Endometrium (tissue), 2 donors: ENCODE data around the gene KIF19.
"Not testable (repeated sequence)": the region's sequence is repeated elsewhere in the genome, so short reads cannot be mapped to it uniquely, and the experiment has no call there.

Experiments used
- FAIRE-seq: peaks from 2 replicates; lab custom pipeline; 2012; peaks lifted over from hg19 to GRCh38; lab: Jason Lieb, UNC
- donor health status: control.
- donor health status: control.

KIF19 gene

GRCh38 chr17:74389937-74390679, 64.1 kb downstream of the KIF19 start:
- no peak for FAIRE-seq

DNA sequence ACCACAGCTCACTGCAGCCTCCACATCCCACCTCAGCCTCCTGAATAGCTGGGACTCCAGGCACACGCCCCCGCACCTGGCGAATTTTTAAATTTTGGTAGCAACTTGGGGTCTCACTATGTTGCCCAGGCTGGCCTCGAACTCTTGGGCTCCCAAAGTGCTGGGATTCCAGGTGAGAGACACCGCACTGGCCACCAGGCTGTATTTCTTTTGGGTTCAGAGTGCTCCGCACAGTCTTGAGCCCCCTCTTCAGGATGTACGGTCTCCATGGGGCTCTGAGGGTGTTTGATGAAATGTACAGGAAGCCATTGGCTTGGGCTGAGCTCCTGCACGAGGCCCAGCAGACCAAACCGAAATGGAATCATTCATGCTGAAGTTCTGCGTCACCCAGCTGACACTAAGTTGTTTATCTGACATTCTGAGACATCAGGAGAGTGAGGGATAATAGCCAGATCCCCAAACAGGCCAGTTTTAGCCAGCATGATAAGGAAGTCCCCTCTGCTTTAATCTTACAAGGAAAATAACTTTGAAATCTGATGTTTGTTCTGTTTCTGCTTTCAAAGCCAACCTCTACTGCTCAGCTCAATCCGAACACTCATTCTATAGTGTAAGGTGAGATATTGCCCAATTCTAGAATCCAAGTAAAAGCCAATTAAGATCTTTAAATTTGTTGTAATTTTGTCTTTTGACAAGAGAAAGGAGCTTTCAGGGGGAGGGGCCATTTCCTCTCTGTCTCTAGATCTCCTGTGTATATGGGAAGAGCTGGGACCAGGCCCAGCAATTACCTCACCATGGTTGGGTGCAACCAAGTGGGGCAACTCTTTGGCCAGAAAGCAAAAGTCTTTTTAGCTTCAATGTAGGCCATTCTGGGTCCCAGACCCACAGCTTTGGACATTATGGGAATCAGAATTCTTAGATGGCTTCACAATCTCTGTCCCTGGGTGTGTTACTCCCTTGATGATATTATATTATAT, 64.9 kb downstream of the KIF19 start:
- no peak for FAIRE-seq

- no peak for FAIRE-seq
Observed at GRCh38 chr17:74391771-74392170, 65.7 kb downstream of the KIF19 start.

DNA sequence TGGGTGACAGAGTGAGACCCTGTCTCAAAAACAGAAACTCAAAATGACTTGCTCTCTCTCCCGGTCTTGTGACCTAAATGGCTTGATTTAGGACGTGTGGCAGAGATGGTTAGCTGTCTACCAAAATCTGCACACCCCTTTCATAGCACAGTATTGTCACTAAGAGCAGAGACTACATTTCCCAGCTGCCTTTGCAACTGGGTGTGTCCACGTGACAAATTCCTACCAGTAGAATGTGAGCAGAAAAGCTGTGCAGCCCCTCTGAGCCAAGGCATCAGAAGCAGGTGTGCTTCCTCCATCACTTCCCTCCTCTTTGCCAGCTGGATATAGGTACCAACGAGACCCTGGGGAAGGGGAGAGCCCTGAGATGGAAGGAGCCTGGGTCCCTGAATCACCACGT, 66.8 kb downstream of the KIF19 start:
- FAIRE-seq, result no peak

DNA sequence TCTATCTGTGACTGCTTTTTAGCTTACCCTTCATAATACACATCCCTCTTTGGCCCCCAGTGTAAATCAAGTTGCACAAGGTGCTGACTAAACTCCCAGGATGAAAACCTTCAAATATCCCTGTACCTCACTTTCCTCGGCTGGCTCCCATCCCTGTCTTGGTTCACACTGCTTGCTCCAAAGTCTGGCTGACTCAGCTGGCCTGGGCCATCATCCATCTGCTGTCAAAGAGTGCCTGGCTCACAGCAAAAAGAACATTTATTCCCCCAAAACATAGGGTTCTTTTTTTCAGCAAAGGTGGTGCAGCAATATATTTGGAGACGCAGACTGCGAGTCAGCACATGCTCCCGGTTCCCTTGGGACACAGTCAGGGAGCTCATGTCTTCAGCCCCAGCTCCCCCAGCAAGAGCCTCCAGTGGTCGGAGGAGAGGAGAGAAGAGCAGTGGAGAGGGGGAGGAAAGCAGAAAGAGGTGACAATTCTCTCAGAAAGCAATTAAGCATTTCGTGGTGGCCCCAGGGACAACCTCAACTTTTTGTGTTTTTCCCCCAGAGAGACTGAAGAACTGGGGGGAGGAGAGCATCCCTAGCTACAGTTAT, 67.4 kb downstream of the KIF19 start:
- no peak for FAIRE-seq

DNA sequence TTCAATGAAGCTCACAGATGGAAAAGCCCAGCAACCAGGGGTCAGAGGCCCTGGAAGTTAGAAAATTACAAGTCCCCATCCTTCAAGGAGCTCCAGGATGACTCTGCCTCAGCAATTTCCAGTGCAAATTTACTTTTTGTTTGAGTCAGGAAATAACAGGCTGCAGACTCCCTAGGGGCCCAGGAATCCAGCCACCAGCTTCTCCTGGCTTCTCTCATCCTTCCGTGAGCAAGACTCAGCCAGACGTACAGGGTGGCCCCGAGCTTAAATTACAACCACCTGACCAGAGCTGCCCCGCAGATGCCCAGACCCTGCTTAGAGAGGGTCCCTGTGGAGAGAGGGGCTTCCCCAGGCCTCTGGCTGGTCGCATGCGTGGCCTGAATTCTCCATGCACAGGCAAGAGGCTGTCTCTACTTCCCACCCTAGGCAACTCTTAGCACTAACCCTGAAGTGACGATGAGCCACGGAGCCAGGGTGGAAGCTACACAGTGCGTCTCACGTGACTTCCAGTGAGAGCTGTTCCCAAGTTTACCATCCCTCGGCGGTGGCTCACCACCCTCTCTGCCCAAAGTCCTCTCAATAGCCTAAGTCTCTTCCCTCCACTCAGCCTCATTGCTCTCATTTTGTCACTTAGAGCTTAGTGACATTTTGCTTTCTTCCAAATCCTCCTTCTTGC, 68.4 kb downstream of the KIF19 start:
- FAIRE-seq, result no peak

DNA sequence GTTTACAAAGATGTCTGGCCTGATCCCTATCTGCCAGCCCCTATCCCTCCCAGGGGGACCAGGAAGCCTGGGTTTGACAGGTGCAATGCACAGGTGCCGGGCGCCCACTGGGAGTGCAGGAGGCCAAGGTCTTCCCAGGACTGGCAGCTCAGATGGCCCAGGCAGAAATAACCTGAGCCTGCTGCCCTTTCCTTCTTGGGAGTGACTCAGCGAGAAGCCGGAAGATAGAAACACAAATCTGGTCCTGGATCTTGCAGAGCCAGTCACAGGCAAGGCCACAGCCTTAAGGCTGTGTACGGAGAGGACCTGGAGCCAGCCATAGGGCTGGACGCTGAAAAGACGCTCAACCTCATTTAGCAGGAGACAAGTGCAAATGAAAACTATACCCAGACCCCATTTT, 69.0 kb downstream of the KIF19 start:
- FAIRE-seq, result no peak

- FAIRE-seq, result no peak
Observed at GRCh38 chr17:74396567-74396966, 70.5 kb downstream of the KIF19 start.

DNA sequence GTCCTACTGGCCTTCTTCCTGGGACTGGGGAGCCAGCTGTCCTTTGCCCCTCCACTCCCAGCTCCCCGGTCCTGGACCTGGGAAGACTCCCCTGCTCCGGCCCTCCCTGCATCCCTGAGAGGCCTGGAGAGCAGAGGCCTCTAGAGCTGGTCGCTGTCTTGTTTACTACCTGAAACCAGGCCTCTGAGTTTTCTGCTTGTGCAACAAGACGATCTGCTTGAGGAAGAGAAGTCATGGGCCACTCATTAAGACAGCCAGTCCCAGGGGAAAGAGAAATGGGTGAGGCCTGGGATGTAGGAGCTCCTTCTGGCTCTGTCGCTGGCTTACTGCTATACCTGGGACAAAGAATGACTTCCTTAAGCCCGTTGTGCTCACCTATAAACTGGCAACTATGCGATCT, 76.0 kb downstream of the KIF19 start:
- FAIRE-seq, result no peak

GRCh38 chr17:74403512-74404137, 77.6 kb downstream of the KIF19 start:
- no peak for FAIRE-seq

DNA sequence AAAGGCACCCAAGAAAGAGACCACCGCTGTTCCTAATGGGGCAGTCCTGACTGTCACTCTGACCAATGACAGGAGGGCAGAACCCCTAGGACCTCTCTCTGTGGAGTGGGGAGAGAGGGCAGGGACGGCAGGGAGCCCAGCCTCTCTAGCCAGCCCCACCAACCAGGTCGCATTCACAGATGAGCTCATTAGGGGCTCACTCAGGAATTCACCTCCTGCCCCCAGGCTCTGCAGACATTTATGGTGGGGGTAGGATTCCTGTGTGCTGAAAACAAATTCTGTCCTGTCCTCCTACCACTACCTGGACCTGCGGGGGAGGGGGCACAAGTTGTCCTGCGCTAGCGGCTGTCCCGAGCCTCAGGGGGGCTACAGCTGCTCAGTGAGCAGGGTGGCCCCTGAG, 78.2 kb downstream of the KIF19 start:
- FAIRE-seq, result no peak

DNA sequence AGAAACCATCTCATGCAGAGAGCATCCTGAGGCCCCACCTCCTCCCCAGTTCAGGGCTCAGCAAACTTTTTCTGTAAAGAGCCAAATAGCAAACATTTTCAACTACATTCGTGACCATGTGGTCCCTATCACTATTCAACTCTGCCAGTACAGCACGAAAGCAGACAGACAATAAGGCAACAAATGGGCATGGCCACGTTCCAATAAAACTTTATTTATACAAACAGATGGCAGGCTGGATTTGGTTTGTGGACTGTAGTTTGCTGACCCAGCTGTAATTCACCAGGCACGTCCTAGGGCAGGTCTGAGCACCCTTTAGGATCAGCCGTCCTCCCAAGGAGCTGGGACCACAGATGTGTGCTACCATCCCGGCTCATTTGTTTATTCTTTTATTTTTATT, 78.8 kb downstream of the KIF19 start:
- FAIRE-seq, result no peak

- not testable (repeated sequence) for FAIRE-seq
Observed at GRCh38 chr17:74405311-74405710, 79.3 kb downstream of the KIF19 start.
